GM18526 (cell line): ENCODE data around the gene OBSCN.

ENCODE experiments used
- POLR2A ChIP-seq: IDR thresholded peaks from 3 replicates; pipeline ENCODE4 v1.6.1; 2011; ENCODE audit not compliant: insufficient read length; ENCODE audit errors: extremely low read depth

The OBSCN gene

DNA sequence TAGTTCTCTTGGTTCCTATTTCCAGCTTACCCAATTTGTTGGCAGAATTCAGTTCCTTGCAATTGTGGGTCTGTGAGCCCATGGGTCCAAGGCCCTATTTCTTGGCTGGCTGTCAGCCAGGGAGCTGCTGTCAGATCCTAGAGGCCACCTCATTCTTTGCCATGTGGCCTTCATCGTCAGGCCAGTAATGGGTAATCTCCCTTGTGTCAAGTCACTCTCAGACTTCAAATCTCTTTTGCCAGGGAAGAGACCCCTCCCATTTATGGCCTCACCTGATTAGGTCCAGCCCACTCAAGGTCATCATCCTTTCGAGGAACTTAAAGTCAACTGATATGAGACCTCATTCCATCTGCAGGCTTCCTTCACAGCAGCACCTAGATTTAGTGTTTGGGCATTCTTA lies 17.9 kb downstream of the OBSCN start:
- TF ChIP-seq POLR2A: no peak

DNA sequence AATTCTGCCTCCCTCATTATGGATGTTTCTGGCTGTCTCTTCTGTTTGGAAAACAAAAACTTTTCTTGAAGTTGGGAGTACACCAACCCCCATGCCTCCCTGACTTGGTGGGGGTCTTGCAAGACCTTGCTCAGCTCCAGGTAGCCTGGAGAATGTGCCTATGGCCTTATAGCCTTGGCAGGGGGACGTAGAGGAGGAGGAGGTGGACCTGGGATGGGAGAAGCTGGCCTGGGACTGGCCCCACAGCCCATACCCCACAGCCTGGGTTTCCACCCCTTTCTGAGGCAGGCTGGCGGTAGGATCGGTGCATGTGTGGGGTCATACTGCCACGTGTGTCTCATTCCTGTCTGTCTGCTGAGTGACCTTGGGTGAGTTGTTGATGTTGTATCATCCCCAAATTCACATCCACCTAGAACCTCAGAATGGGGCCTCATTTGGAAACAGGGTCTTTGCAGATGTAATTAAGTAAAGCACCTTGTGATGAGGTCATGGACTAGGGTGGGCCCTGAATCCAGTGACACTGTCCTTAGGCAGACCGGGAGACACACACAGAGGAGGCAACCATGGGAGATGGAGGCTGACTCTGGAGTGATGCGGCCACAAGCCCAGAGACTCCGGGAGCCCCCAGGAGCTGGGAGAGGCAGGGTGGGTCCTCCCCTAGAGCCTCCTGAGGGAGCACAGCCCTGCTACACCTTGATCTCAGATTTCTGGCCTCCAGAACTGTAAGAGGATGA lies 18.5 kb downstream of the OBSCN start:
- TF ChIP-seq POLR2A: no peak

DNA sequence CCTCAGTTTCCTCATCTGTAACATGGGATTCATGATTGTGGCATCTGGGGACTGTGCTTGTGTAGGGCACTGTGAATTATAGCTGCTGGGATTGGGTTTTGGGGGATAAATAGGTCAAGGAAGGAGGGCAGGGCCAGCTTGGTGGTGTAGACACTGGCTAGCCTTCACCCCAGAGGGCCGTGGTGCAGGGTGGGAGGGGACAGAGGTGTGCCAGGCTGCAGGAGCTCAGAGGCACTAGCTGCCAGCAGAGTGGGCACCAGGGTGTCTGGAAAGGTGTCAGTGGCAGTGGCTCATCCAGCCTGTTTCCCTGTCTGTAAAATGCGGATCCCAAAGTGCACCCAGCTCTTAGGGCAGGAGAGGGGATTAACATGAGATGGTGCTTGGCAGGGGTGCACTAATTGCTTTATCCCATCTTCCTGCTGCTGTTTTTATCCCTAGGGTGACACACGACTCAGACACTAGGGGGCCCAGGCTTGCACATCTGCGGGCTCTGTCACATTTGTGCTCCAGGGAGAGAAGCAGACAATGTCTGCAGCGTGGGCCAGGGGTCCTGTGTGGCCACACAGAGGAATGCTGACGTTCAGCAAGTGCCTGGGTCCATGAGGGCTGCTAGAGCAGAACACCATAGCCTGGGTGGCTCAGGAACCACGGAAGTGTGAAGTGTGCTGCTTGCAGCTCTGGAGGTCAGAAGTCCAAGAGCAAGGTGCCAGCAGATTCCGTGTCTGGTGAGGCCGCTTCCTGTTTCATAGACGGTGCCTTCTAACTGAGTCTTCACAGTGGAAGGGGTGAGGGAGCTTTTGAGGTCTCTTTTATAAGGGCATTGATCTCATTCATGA lies 19.3 kb downstream of the OBSCN start:
- TF ChIP-seq POLR2A: no peak

DNA sequence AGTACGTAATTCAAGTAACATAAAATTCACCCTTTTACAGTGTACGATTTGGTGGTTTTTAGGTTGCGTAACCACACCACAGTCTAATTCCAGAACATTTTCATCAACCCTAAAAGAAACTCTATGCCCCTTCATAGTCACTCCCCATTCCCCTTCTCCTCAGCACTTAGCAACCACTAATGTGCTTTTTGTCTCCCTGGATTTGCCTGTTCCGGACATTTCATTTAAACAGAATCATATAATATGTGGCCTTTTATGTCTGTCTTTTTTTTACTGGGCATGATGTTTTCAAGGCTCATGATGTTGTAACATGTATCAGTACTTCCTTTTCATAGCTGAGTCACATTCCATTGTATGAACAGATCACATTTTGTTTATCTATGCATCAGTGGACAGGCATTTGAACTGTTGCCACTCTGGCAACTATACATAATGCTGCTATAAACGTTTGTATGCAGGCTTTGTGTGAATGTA lies 20.8 kb downstream of the OBSCN start:
- TF ChIP-seq POLR2A: no peak

DNA sequence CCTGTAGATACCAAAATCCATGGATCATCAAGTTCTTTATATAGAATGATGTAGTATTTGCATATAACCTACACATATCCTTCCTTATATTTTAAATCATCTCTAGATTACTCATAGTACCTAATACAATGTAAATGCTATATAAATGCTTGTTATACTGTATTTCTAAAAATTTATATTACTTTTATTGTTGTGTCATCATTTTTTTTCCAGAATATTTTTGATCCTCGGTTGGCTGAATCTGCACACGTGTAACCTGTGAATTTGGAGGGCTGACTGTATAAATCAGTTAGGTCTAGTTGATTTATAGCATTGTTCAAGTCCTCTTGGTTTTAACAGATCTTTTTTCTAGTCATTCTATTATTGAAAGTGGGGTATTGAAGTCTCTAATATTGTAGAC lies 23.3 kb downstream of the OBSCN start:
- no peak for TF ChIP-seq POLR2A

DNA sequence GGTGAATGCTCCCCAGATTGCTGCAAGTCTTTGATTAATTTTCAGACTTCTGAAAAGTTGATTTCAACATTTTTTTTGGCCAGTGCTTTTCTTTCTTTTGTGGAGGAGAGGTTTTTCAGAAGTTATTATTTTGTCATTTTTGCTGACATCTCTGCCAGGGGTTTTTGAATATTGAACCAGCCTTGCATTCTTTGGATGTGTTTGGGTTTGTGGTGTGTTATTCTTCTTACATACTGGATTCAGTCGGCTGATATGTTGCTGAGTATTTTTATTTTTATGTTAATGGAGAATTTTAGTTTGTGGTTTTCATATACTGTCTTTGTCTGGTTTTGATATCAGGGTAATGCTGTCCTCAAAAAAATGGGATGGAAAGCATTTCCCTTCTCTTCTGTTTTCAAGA lies 25.3 kb downstream of the OBSCN start:
- no peak for TF ChIP-seq POLR2A

DNA sequence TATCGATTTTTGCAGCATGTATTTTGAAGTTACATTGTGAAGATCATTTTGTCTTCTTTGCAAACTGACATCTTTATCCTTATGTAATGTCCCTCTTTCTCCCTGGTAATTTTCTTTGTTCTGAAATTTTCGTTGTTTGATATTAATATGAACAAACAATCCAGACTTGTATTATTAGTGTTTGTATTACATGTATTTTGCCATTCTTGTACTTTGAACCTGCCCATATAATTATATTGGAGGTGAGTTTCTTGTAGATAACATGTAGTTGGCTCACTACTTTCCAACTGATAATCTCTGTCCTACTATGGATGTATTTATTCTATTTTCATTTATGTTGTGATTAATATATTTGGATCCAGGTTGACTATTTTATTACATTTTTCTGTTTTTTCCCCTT lies 27.1 kb downstream of the OBSCN start:
- no peak for TF ChIP-seq POLR2A

DNA sequence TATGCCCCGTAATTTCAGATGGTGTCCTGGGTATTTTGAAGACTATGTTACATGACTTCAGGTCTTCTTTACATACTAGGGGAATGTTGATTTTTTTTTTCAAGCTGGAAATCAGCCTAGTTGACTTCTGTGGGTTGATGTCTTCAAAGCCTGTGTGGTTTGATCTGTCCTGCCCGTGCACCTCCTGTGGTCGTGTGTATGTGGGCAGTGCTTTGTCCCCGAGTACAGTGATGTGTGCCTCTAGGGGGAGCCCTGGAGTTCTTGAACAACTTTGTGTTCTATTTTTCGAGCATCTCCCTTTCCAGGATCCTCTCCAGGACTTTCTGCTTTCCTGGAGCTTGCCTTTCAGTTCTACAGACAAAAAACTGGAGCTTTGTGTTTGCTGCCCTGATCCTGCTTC lies 28.9 kb downstream of the OBSCN start:
- TF ChIP-seq POLR2A: no peak

DNA sequence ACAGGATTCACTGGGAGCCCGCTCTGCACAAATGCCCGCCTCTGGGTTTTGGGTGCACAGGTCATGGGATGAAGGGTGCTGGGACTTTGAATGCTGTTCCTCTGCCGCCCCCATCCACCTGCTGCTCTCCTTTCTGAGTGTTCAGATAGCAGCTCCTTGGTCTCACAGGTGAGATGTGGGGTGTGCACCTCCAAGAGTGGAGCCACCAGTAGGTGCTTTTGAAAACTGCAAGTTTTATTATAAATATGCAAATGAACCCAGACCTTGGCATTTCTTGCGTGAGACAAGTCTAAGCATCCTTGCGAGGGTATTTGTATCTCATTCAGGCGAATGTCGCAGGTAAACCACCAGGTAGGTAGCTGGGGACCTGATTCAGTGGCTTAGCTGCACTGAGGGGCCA lies 30.2 kb downstream of the OBSCN start:
- TF ChIP-seq POLR2A: no peak

DNA sequence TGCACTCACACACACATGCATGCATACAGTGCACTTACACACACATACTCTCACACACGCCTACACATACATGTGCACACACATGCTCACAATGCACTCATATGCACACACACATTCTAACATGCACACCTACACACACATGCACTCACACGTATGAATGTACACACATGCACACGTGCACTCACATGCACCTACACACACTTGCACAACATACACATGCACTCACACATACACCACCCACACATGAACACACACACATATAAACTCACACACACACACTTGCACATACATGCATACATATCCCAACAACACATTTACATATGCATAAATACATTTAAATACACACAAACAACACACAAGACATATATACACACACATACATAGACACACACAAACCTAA lies 30.6 kb downstream of the OBSCN start:
- no peak for TF ChIP-seq POLR2A

DNA sequence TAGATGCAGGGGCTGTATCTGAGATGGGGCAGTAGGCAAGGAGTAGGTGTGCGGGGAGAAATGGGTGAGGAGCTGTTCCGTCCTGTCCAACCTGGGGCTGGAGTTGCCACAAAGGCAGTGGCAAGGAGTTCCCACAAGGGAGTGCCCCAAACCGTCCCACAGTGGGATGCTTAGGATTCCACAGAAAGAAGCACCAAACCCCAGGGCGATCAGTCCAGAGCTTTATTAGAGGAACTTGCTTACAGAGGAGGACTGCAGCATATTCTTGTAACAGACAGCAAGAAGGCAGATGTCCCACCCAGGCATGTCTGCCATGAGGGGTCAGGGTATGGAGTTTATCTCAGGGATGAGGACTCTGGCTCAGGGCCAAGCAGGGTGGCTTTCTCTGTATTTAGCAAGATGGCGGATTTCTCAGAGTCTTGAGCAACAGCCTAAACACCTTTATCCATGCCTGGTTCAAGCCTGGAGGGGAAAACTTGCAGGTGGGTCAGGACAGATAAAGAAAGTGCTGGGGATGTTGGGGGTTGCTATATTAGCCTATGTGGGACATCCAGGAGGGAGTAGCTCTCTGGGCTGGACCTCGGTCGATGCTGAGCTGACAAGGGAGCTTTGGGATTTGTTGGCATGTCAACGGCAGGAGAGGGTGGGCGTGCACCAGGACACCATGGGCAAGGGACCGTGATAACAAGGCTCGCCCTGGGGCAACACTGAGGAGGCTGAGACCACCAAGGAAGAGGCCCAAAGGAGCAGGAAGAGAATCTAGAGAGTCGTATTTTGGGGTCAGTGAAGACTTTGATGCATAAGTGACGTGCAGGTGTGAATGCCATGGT lies 32.8 kb downstream of the OBSCN start:
- TF ChIP-seq POLR2A: no peak

DNA sequence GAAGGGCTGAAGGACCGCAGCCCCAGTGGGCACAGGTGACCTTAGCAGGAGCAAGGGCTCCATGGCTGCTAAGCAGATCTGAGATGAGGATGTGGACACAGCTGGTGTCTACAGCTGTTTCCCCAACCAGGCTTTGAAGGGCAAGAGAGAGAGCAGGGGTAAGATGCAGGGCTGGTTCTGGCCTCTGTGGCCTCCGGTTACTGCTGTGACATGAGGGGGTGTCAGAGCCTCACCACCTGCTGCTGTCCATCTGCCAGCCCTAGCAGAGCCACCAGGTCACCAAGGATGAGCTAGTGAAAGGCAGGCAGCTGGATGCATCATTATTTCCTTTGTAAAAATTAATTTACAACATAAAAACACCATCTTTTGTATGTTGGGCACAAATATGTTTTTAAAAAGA lies 33.4 kb downstream of the OBSCN start:
- TF ChIP-seq POLR2A: no peak

DNA sequence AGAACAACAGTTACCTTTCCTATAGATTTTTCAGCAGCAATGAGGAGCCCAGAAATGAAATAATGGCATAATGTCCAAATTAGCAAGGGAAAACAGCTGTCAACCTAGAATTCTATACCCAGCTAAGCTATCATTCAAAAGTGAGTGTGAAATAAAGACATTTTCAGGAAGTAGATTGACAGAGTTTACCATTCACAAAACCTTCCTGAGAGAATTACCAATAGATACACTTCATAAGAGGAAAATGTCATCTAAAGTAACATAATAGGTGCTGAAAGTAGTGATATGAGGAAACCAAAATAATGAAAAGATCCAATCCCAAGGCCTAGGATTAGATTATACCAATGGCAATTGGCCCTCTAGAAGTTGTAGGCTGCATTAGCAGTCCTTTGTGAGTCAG lies 34.6 kb downstream of the OBSCN start:
- TF ChIP-seq POLR2A: no peak

DNA sequence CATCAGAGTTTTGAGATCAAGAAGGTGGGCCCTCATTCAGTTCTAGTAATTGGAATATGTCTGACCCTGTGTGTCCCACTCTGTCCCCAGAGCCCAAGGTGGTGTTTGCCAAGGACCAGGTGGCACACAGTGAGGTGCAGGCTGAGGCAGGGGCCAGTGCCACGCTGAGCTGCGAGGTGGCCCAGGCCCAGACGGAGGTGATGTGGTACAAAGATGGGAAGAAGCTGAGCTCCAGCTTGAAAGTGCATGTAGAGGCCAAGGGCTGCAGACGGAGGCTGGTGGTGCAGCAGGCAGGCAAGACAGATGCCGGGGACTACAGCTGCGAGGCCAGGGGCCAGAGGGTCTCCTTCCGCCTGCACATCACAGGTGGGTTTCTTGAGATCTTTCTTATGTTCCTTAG lies 35.2 kb downstream of the OBSCN start:
- no peak for TF ChIP-seq POLR2A

DNA sequence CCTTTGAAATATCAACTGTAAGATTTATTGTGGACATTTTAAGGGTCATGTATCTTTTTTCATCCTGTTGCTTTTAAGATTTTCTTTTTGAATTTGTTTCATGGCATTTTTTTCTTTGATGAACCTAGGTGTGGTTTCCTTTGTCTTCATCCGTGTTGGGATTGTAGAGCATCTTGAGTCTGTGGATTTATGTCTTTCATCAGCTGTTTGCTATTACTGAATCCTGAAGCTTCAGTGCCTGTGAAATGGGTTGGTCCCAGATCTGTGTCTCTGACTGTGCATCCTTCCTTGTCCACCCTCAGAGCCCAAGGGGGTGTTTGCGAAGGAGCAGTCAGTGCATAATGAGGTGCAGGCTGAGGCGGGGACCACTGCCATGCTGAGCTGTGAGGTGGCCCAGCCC lies 37.3 kb downstream of the OBSCN start:
- no peak for TF ChIP-seq POLR2A
